K562 (cell line): ENCODE results near the gene CCDC88C. TPM values are rescaled to one million over a fixed set of nuclear protein-coding genes. Genes with fewer than 3 reads are reported as not detected.

Source experiments
- BRD4 ChIP-seq: fragments of 200-600 bp; sonication (generic); IDR thresholded peaks from 2 replicates; pipeline ENCODE4 v1.6.1; 2017; ENCODE audit warnings: inconsistent platforms
- COPS2 ChIP-seq: fragments of 450-650 bp; conservative IDR thresholded peaks from 2 replicates; pipeline ENCODE4 v1.6.1; 2016; ENCODE audit warnings: mild to moderate bottlenecking, moderate library complexity
- GABPB2 ChIP-seq: fragments of 250-450 bp; sonication (Bioruptor Pico); conservative IDR thresholded peaks from 2 replicates; pipeline ENCODE4 v1.5.1; 2021; ENCODE audit warnings: mild to moderate bottlenecking
- KAT2B ChIP-seq: IDR thresholded peaks from one replicate; pipeline ENCODE4 v1.6.1; 2012; ENCODE audit warnings: low read depth, mild to moderate bottlenecking, control low read depth, inconsistent platforms, low read length, moderate library complexity
- KDM1A ChIP-seq, 2 experiments: fragments of 450-650 bp; IDR thresholded peaks; 2 replicates each; pipeline ENCODE4 v1.6.1; 2016; ENCODE audit warnings: mild to moderate bottlenecking in 2 of 2
- L3MBTL2 ChIP-seq: fragments of 450-650 bp; IDR thresholded peaks from 2 replicates; pipeline ENCODE4 v1.6.1; 2016; ENCODE audit warnings: mild to moderate bottlenecking, moderate library complexity
- PPARD ChIP-seq: fragments of 250-450 bp; sonication (Bioruptor Pico); IDR thresholded peaks from 2 replicates; pipeline ENCODE4 v1.8.0; 2022; ENCODE audit warnings: inconsistent platforms, mild to moderate bottlenecking, moderate library complexity
- RB1 ChIP-seq: fragments of 450-650 bp; IDR thresholded peaks from 2 replicates; pipeline ENCODE4 v1.6.1; 2017; ENCODE audit warnings: low read depth, mild to moderate bottlenecking
- RBM34 ChIP-seq: fragments of 200-400 bp; formaldehyde crosslinking; IDR thresholded peaks from 2 replicates; pipeline ENCODE4 v1.6.1; 2018; ENCODE audit warnings: low read length, borderline replicate concordance; ENCODE audit not compliant: insufficient read depth
- SETDB1 ChIP-seq: IDR thresholded peaks from one replicate; pipeline ENCODE4 v1.6.1; 2012; ENCODE audit warnings: low read length, control low read depth, inconsistent platforms
- SP1 ChIP-seq: sonication (generic); formaldehyde crosslinking; IDR thresholded peaks from 2 replicates; pipeline ENCODE4 v1.8.1; 2022; ENCODE audit warnings: mild to moderate bottlenecking, missing genetic modification reagents
- TAF9B ChIP-seq: fragments of 450-650 bp; IDR thresholded peaks from 2 replicates; pipeline ENCODE4 v1.6.1; 2018; ENCODE audit warnings: mild to moderate bottlenecking; ENCODE audit not compliant: partially characterized antibody
- TGIF2 ChIP-seq: sonication (generic); formaldehyde crosslinking; IDR thresholded peaks from 2 replicates; pipeline ENCODE4 v1.8.1; 2022; ENCODE audit warnings: mild to moderate bottlenecking, missing genetic modification reagents, moderate library complexity
- U2AF2 ChIP-seq: fragments of 200-400 bp; formaldehyde crosslinking; optimal IDR thresholded peaks from 2 replicates; pipeline ENCODE3; 2017; ENCODE audit warnings: low read depth, mild to moderate bottlenecking, low read length
- ZKSCAN8 ChIP-seq: fragments of 200-800 bp; sonication (Bioruptor generic); IDR thresholded peaks from 2 replicates; pipeline ENCODE4 v1.6.1; 2016; ENCODE audit warnings: missing genetic modification characterization, missing compliant biosample characterization
- polyA plus RNA-seq, 8 experiments: library from polyadenylated mRNA; depleted of rRNA in 4 of 8; stranded (reverse) in 5 of 8; unstranded in 3 of 8; fragments of >200 nt; fragmentation: Nextera tagmentation in 2 of 8; fragmentation: Illumina TruSeq in 1 of 8; extraction: Ambion mirVana in 2 of 8; extraction: Trizol in 1 of 8; gene quantifications; 2 replicates each; pipeline versions ENCODE4 v1.2.1 to v1.2.3, GENCODE V29; 2011 to 2014; ENCODE audit warnings: inconsistent platforms in 1 of 8, missing spikeins in 1 of 8
- total RNA-seq, 7 experiments: library from RNA; depleted of rRNA in 6 of 7; stranded (reverse); fragments of >200 nt in 6 of 7; fragmentation: Illumina TruSeq in 2 of 7; extraction: Trizol in 2 of 7; gene quantifications; 2 replicates each; pipeline versions ENCODE4 v1.2.1 to v1.2.3, GENCODE V29; 2011 to 2021; ENCODE audit warnings: low replicate concordance in 1 of 7
- TF ChIP-seq, protein P1 (sequence below), 2 experiments: fragments of 450-650 bp; formaldehyde crosslinking in 1 of 2; IDR thresholded peaks; 2 replicates each; pipeline versions ENCODE4 v1.4.0 to v1.6.1; 2014 to 2020; ENCODE audit warnings: mild to moderate bottlenecking in 2 of 2, borderline replicate concordance in 1 of 2, low read depth in 1 of 2
- TF ChIP-seq, protein P2 (sequence below): fragments of 450-650 bp; IDR thresholded peaks from 2 replicates; pipeline ENCODE4 v1.6.1; 2014; ENCODE audit warnings: low read depth, mild to moderate bottlenecking, moderate library complexity, borderline replicate concordance
- TF ChIP-seq, protein P3 (sequence below): sonication (generic); formaldehyde crosslinking; IDR thresholded peaks from 2 replicates; pipeline ENCODE4 v1.8.0; 2022; ENCODE audit warnings: mild to moderate bottlenecking, missing genetic modification reagents

CCDC88C gene
- total and polyA plus RNA-seq, 9 of the 15 experiments (the other 6 are each of a cell fraction or from before 2014, with no cell fraction given) = 0.62 to 22.5 (median 10.7) TPM

DNA sequence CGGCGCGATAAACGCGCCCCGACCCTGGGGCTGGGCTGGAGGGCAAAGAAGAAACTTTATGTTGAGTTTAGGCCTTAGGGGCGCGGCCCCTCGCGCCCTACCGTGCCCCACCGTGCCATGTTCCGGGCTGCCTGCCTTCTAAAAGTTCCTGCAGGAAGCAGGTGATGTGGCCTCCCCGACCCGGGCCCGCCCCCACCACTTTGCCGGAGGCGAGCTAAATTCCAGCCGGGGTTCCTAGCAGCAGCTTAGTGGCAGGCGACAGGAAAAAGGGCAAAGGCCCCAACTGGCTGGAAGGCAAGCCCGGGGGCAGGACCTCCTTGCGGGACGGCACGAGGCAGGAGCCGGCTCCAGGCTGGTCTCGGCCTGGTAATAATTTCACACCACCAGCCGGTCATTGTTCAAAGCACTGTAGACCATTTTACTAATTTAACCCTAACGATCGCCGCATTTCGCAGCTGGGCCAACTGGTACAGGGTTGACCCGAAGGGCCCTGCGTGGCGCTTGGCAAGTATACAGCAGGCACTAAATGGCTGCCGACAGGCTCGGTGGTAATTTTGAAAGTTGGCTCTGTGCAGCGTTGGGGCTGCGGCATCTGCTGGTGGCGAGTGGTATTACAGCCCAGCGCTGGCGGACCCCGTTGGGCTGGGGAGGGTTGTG is 895 bp upstream of the CCDC88C start (continued):
- TF ChIP-seq, protein P1, sequence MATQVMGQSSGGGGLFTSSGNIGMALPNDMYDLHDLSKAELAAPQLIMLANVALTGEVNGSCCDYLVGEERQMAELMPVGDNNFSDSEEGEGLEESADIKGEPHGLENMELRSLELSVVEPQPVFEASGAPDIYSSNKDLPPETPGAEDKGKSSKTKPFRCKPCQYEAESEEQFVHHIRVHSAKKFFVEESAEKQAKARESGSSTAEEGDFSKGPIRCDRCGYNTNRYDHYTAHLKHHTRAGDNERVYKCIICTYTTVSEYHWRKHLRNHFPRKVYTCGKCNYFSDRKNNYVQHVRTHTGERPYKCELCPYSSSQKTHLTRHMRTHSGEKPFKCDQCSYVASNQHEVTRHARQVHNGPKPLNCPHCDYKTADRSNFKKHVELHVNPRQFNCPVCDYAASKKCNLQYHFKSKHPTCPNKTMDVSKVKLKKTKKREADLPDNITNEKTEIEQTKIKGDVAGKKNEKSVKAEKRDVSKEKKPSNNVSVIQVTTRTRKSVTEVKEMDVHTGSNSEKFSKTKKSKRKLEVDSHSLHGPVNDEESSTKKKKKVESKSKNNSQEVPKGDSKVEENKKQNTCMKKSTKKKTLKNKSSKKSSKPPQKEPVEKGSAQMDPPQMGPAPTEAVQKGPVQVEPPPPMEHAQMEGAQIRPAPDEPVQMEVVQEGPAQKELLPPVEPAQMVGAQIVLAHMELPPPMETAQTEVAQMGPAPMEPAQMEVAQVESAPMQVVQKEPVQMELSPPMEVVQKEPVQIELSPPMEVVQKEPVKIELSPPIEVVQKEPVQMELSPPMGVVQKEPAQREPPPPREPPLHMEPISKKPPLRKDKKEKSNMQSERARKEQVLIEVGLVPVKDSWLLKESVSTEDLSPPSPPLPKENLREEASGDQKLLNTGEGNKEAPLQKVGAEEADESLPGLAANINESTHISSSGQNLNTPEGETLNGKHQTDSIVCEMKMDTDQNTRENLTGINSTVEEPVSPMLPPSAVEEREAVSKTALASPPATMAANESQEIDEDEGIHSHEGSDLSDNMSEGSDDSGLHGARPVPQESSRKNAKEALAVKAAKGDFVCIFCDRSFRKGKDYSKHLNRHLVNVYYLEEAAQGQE (IDR thresholded peaks at IDR 0.05; ENCODE audit: borderline replicate concordance) = peak; percentile 75
- TF ChIP-seq, protein P1 (CRISPR knock-in tag; IDR thresholded peaks at IDR 0.05; ENCODE audit: low read depth) = no peak
- TF ChIP-seq KAT2B = no peak
- TF ChIP-seq TAF9B = no peak
- TF ChIP-seq ZKSCAN8 = peak; percentile 100
- TF ChIP-seq RBM34 = no peak
- 0 out of 4 replicates have a peak, but pooled peaks of 1 of the 2 experiments have one; percentile 21 for TF ChIP-seq KDM1A (IDR thresholded peaks at IDR 0.05)
- TF ChIP-seq RB1 = peak; percentile 38; the same call in 1 of the 2 replicates
- TF ChIP-seq TGIF2 (CRISPR knock-in tag) = no peak
- TF ChIP-seq L3MBTL2 = peak; percentile 74
- TF ChIP-seq, protein P2, sequence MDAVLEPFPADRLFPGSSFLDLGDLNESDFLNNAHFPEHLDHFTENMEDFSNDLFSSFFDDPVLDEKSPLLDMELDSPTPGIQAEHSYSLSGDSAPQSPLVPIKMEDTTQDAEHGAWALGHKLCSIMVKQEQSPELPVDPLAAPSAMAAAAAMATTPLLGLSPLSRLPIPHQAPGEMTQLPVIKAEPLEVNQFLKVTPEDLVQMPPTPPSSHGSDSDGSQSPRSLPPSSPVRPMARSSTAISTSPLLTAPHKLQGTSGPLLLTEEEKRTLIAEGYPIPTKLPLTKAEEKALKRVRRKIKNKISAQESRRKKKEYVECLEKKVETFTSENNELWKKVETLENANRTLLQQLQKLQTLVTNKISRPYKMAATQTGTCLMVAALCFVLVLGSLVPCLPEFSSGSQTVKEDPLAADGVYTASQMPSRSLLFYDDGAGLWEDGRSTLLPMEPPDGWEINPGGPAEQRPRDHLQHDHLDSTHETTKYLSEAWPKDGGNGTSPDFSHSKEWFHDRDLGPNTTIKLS = 0 out of 2 replicates have a peak, but pooled peaks have one; percentile 50
- no peak for TF ChIP-seq U2AF2
- no peak for TF ChIP-seq COPS2
- no peak for TF ChIP-seq GABPB2 (CRISPR knock-in tag)
- TF ChIP-seq SP1 = 0 out of 2 replicates have a peak, but pooled peaks have one; percentile 23
- no peak for TF ChIP-seq PPARD (CRISPR knock-in tag)
- no peak for TF ChIP-seq BRD4
- TF ChIP-seq, protein P3, sequence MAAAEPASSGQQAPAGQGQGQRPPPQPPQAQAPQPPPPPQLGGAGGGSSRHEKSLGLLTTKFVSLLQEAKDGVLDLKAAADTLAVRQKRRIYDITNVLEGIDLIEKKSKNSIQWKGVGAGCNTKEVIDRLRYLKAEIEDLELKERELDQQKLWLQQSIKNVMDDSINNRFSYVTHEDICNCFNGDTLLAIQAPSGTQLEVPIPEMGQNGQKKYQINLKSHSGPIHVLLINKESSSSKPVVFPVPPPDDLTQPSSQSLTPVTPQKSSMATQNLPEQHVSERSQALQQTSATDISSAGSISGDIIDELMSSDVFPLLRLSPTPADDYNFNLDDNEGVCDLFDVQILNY (CRISPR knock-in tag) = no peak
- no peak for TF ChIP-seq SETDB1
